CD14-positive monocyte (primary cell): ENCODE data around the gene PRKN. TPM values are rescaled to one million over a fixed set of nuclear protein-coding genes. Genes with fewer than 3 reads are reported as not detected.

Experiments
- DNase-seq, 3 donors: peaks; one replicate each; pipeline ENCODE4 v3.0.0-alpha.2; 2011 to 2022
- H2AFZ ChIP-seq: 2 replicates; pipeline ENCODE4 v1.6.0; 2012; ENCODE audit warnings: mild to moderate bottlenecking, low read depth, low read length, inconsistent platforms; ENCODE audit not compliant: insufficient read depth, poor library complexity, severe bottlenecking
- H3K27ac ChIP-seq, 2 donors: 1 replicate in 1 of 2; 2 replicates in 1 of 2; pipeline ENCODE4 v1.5.1; 2012 to 2013; ENCODE audit warnings: low read length in 2 of 2, control low read depth in 1 of 2, inconsistent platforms in 1 of 2, low read depth in 1 of 2, mild to moderate bottlenecking in 1 of 2
- H3K27me3 ChIP-seq, 2 donors: one replicate each; pipeline versions ENCODE4 v1.6.0 to v1.6.1; 2011 to 2013; ENCODE audit warnings: low read length in 2 of 2; ENCODE audit not compliant: control insufficient read depth in 2 of 2, insufficient read depth in 2 of 2
- H3K36me3 ChIP-seq, 2 donors: replicated peaks in 1 of 2; 1 replicate in 1 of 2; 2 replicates in 1 of 2; pipeline versions ENCODE4 v1.5.1 to v1.6.1; 2012 to 2013; ENCODE audit warnings: low read length in 2 of 2, control low read depth in 1 of 2, inconsistent platforms in 1 of 2, mild to moderate bottlenecking in 1 of 2; ENCODE audit not compliant: insufficient read depth in 2 of 2, control insufficient read depth in 1 of 2
- H3K4me1 ChIP-seq, 2 donors: 1 replicate in 1 of 2; 2 replicates in 1 of 2; pipeline versions ENCODE4 v1.5.1 to v1.6.1; 2012 to 2013; ENCODE audit warnings: low read length in 2 of 2, control low read depth in 1 of 2, inconsistent platforms in 1 of 2, mild to moderate bottlenecking in 1 of 2, moderate library complexity in 1 of 2; ENCODE audit not compliant: insufficient read depth in 2 of 2, control insufficient read depth in 1 of 2
- H3K4me2 ChIP-seq: replicated peaks from 2 replicates; pipeline ENCODE3; 2012; ENCODE audit warnings: low read length, moderate library complexity, mild to moderate bottlenecking; ENCODE audit not compliant: poor library complexity, severe bottlenecking; ENCODE audit errors: extremely low read depth
- H3K4me3 ChIP-seq, 3 experiments: fragments of 200-600 bp in 1 of 3; sonication (generic) in 1 of 3; replicated peaks in 1 of 3; 1 replicate in 2 of 3; 2 replicates in 1 of 3; pipeline ENCODE4 v1.5.1; 2011 to 2013; ENCODE audit warnings: low read length in 3 of 3, mild to moderate bottlenecking in 3 of 3, control low read depth in 2 of 3, low read depth in 2 of 3, inconsistent platforms in 1 of 3, moderate library complexity in 1 of 3
- H3K79me2 ChIP-seq: 2 replicates; pipeline ENCODE4 v1.6.0; 2012; ENCODE audit warnings: mild to moderate bottlenecking, control low read depth, inconsistent platforms, low read length, moderate library complexity; ENCODE audit not compliant: insufficient read depth
- H3K9ac ChIP-seq: 2 replicates; pipeline ENCODE4 v1.6.0; 2017; ENCODE audit warnings: low read length, mild to moderate bottlenecking; ENCODE audit not compliant: insufficient read depth, poor library complexity, severe bottlenecking
- H3K9me3 ChIP-seq, 2 donors: replicated peaks in 1 of 2; 1 replicate in 1 of 2; 2 replicates in 1 of 2; pipeline versions ENCODE4 v1.5.1 to v1.6.1; 2012 to 2013; ENCODE audit warnings: low read length in 2 of 2, control low read depth in 1 of 2; ENCODE audit not compliant: control insufficient read depth in 1 of 2, insufficient read depth in 1 of 2
- H4K20me1 ChIP-seq: 2 replicates; pipeline ENCODE4 v1.6.0; 2012; ENCODE audit warnings: mild to moderate bottlenecking, low read length, control low read depth, moderate library complexity; ENCODE audit not compliant: insufficient read depth
- H3K27ac Mint-ChIP-seq, 7 donors: one replicate each; pipeline ENCODE4 v1.8.0; 2020; ENCODE audit warnings: mild to moderate bottlenecking in 7 of 7, mixed read lengths in 7 of 7, moderate library complexity in 6 of 7, inconsistent platforms in 2 of 7
- H3K27me3 Mint-ChIP-seq, 3 donors: one replicate each; pipeline ENCODE4 v1.8.0; 2021 to 2022; ENCODE audit warnings: low read depth in 3 of 3, mild to moderate bottlenecking in 3 of 3, mixed read lengths in 3 of 3, moderate library complexity in 3 of 3, inconsistent platforms in 1 of 3
- H3K36me3 Mint-ChIP-seq, 2 donors: one replicate each; pipeline ENCODE4 v1.8.0; 2020; ENCODE audit warnings: mixed read lengths in 2 of 2, inconsistent platforms in 1 of 2, mild to moderate bottlenecking in 1 of 2
- H3K4me1 Mint-ChIP-seq: one replicate; pipeline ENCODE4 v1.8.0; 2020; ENCODE audit warnings: mild to moderate bottlenecking, mixed read lengths
- H3K4me3 Mint-ChIP-seq, 2 donors: one replicate each; pipeline ENCODE4 v1.8.0; 2020; ENCODE audit warnings: mild to moderate bottlenecking in 2 of 2, mixed read lengths in 2 of 2, moderate library complexity in 1 of 2
- H3K9me3 Mint-ChIP-seq, 7 donors: one replicate each; pipeline ENCODE4 v1.8.0; 2020 to 2022; ENCODE audit warnings: mixed read lengths in 7 of 7, mild to moderate bottlenecking in 6 of 7, moderate library complexity in 6 of 7, inconsistent platforms in 2 of 7
- CTCF ChIP-seq: fragments of 200-600 bp; IDR thresholded peaks from one replicate; pipeline ENCODE4 v1.8.0; 2022; ENCODE audit warnings: antibody characterized with exemption, mild to moderate bottlenecking
- WGBS: methylation state at CpG from one replicate; pipeline ENCODE4 v1.1.5; 2013; ENCODE audit warnings: missing lambda C conversion rate; ENCODE audit not compliant: insufficient coverage; 5-methylcytosine and 5-hydroxymethylcytosine counted together
- intact Hi-C, 2 donors: fragments of 100-400 bp; cut with micrococcal nuclease; formaldehyde crosslinking; loops; one replicate each; pipeline versions ENCODE4 v1.15.0 to v1.15.1; 2023
- polyA plus RNA-seq, 3 donors: library from polyadenylated mRNA; depleted of rRNA in 1 of 3; unstranded in 2 of 3; stranded (reverse) in 1 of 3; fragments of 300-500 nt in 2 of 3; fragments of >200 nt in 1 of 3; fragmentation: Illumina TruSeq in 2 of 3; gene quantifications; 1 replicate in 2 of 3; 2 replicates in 1 of 3; pipeline ENCODE4 v1.2.3, GENCODE V29; 2012 to 2021

The PRKN gene
- polyA plus RNA-seq, 3 donors: 0.19 to 0.21 TPM; not detected in 1

GRCh38 chr6:162408826-162409535 is 318.6 kb downstream of the PRKN start:
- H2AFZ ChIP-seq: no peak overlapping the region
- H3K27ac ChIP-seq: no peak overlapping the region
- H3K36me3 ChIP-seq: no peaks in the 10 kb centered on the region
- Mint-ChIP-seq H3K27me3 (peaks cover 0 to 2% (median 0%) of the 10 kb centered on the region in 3 donors), H3K36me3 (no peaks in the 10 kb centered on the region), H3K4me3 (no peak overlapping the region), H3K4me1 (no peaks in the 10 kb centered on the region), H3K9me3 (peaks cover 0 to 14% (median 11%) of the 10 kb centered on the region in 7 donors), H3K27ac (no peak overlapping the region)
- no peak overlapping the region for H3K4me2 ChIP-seq
- H3K9ac ChIP-seq: no peak overlapping the region
- intact Hi-C loops: no loop called here
- H4K20me1 ChIP-seq: no peaks in the 10 kb centered on the region
- H3K4me1 ChIP-seq: no peaks in the 10 kb centered on the region
- no peak for DNase-seq
- 68% methylated on average over 2 of the region's 5 CpGs for WGBS
- H3K4me3 ChIP-seq: no peak overlapping the region
- H3K9me3 ChIP-seq: peaks cover 9 to 29% of the 10 kb centered on the region in 2 donors
- TF ChIP-seq CTCF: no peak
- H3K27me3 ChIP-seq: no peaks in the 10 kb centered on the region
- H3K79me2 ChIP-seq: no peaks in the 10 kb centered on the region

GRCh38 chr6:162404951-162405350 is 322.6 kb downstream of the PRKN start:
- Histone ChIP-seq H3K27me3 (no peaks in the 10 kb centered on the region), H3K4me1 (no peaks in the 10 kb centered on the region), H3K9ac (no peak overlapping the region), H3K4me3 (no peak overlapping the region), H2AFZ (no peak overlapping the region), H4K20me1 (no peaks in the 10 kb centered on the region), H3K4me2 (no peak overlapping the region), H3K9me3 (peaks cover 20 to 43% of the 10 kb centered on the region in 2 donors), H3K27ac (no peak overlapping the region), H3K36me3 (no peaks in the 10 kb centered on the region), H3K79me2 (no peaks in the 10 kb centered on the region)
- 100% methylated on average over 1 of the region's 4 CpGs for WGBS
- Mint-ChIP-seq H3K36me3 (no peaks in the 10 kb centered on the region), H3K27me3 (peaks cover 0 to 2% (median 1%) of the 10 kb centered on the region in 3 donors), H3K4me1 (no peaks in the 10 kb centered on the region), H3K27ac (no peak overlapping the region), H3K9me3 (peaks cover 8 to 24% (median 19%) of the 10 kb centered on the region in 7 donors), H3K4me3 (no peak overlapping the region)
- DNase-seq: no peak
- intact Hi-C loops: no loop called here
- no peak for TF ChIP-seq CTCF
